GM12874 (cell line): Measurements from ENCODE around the gene LMNA.

Experiments used
- TF ChIP-seq, protein P1 (sequence below): IDR thresholded peaks from 2 replicates; pipeline ENCODE4 v1.5.1; 2011; ENCODE audit warnings: low read depth, mild to moderate bottlenecking, control low read depth, low read length, moderate library complexity; ENCODE audit not compliant: insufficient read depth

LMNA gene

GRCh38 chr1:156108664-156109241 lies 5.8 kb upstream of the LMNA start:
- TF ChIP-seq, protein P1, sequence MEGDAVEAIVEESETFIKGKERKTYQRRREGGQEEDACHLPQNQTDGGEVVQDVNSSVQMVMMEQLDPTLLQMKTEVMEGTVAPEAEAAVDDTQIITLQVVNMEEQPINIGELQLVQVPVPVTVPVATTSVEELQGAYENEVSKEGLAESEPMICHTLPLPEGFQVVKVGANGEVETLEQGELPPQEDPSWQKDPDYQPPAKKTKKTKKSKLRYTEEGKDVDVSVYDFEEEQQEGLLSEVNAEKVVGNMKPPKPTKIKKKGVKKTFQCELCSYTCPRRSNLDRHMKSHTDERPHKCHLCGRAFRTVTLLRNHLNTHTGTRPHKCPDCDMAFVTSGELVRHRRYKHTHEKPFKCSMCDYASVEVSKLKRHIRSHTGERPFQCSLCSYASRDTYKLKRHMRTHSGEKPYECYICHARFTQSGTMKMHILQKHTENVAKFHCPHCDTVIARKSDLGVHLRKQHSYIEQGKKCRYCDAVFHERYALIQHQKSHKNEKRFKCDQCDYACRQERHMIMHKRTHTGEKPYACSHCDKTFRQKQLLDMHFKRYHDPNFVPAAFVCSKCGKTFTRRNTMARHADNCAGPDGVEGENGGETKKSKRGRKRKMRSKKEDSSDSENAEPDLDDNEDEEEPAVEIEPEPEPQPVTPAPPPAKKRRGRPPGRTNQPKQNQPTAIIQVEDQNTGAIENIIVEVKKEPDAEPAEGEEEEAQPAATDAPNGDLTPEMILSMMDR: no peak

GRCh38 chr1:156110252-156110651 lies 4.3 kb upstream of the LMNA start:
- TF ChIP-seq, protein P1: no peak

DNA sequence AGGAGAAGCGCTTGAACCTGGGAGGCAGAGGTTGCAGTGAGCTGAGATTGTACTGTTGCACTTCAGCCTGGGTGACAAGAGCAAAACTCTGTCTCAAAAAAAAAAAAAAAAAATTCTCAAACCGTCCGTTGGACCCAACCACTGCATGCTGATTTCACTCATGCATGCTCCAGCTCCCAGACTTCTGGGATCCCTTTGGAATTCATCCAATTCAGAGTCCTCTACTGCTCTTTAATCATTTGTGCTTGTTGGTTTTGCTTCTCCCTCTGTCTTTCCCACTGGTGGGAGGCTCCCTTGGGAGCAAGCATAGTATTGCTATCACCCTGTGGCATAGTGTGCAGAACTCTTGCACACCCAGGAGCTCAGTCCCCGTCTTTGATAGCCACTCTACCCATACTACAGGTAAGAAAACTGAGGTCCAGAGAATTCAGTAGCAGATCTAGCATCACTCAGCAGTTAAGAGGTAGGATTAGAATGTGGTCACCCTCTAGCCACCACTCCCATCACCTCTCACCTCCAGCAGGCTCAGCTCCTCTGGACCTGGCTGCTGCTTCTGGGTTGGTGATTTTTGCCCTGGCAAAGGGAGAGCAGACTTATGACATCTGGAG lies 3.1 kb upstream of the LMNA start:
- TF ChIP-seq, protein P1: no peak

- TF ChIP-seq, protein P1: no peak
These were observed 2.0 kb upstream of the LMNA start for GRCh38 chr1:156112276-156113137.

DNA sequence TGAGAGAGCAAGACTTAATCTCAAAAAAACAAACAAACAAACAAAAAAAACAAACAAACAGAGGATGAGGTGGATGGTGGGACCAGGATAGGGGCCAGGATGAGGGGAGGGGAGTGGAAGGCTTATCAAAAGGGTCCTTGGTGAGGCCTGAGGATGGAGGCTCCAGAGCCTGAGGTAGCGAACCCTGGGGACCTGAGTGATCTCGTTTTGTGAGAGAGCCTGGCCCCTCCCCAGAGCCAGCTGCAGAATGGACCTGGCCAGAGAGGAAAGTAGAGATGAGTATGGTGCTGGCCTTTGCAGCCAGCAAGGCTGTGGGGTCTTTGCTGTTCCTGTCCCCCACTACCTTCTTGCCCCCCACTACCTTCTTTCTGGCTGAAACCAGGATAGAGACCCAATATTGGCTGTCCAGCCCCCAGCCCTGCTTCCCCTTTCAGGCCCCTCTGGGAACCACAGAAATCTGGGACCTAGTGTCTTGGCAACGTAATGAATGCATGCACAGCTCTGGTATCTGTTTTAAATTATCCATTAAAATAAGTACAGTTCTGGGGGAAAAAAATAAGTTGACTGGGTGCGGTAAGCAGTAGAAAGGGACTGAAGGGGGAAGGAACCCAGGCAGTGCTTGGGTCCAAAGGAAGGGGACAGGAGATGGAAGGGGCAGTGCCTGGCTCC lies 1.1 kb upstream of the LMNA start:
- TF ChIP-seq, protein P1: no peak

DNA sequence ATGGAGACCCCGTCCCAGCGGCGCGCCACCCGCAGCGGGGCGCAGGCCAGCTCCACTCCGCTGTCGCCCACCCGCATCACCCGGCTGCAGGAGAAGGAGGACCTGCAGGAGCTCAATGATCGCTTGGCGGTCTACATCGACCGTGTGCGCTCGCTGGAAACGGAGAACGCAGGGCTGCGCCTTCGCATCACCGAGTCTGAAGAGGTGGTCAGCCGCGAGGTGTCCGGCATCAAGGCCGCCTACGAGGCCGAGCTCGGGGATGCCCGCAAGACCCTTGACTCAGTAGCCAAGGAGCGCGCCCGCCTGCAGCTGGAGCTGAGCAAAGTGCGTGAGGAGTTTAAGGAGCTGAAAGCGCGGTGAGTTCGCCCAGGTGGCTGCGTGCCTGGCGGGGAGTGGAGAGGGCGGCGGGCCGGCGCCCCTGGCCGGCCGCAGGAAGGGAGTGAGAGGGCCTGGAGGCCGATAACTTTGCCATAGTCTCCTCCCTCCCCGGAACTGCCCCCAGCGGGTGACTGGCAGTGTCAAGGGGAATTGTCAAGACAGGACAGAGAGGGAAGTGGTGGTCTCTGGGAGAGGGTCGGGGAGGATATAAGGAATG lies 505 bp downstream of the LMNA start:
- TF ChIP-seq, protein P1: no peak
